NCI-H510A (cell line): Measurements from ENCODE around the gene ECSIT.
A peak's percentile ranks its signal among the peaks of the same experiment; 100 is the strongest.
"Not testable (repeated sequence)": the region's sequence is repeated elsewhere in the genome, so short reads cannot be mapped to it uniquely, and the experiment has no call there.

ENCODE experiments used
- DNase-seq: peaks from one replicate; lab custom pipeline; 2025; lab: John Stamatoyannopoulos, UW

ECSIT gene

GRCh38 chr19:11528551-11529341 is at the start of gene ECSIT:
Gene ECSIT, minus strand, starts transcription at chr19:11529134. Its CDS starts 9,964 bp downstream, at chr19:11519170.
- peak; percentile 97 for DNase-seq

- no peak for DNase-seq
Measured at GRCh38 chr19:11577451-11578257, 48.7 kb upstream of the ECSIT start, which contains the start of gene ACP5. Gene ACP5, minus strand, starts transcription at chr19:11577645. Its CDS starts 328 bp downstream, at chr19:11577317.

GRCh38 chr19:11576227-11576626 is 47.3 kb upstream of the ECSIT start:
- DNase-seq, result no peak

- no peak for DNase-seq
Measured at GRCh38 chr19:11574689-11575088, 45.8 kb upstream of the ECSIT start.

GRCh38 chr19:11573763-11574162 is 44.8 kb upstream of the ECSIT start:
- not testable (repeated sequence) for DNase-seq

GRCh38 chr19:11573354-11573753 is 44.4 kb upstream of the ECSIT start:
- not testable (repeated sequence) for DNase-seq

- DNase-seq, result no peak
Measured at GRCh38 chr19:11570039-11570462, 41.1 kb upstream of the ECSIT start.

- DNase-seq, result no peak
Measured at GRCh38 chr19:11566164-11566563, 37.2 kb upstream of the ECSIT start.

- DNase-seq, result not testable (repeated sequence)
Measured at GRCh38 chr19:11565649-11565980, 36.7 kb upstream of the ECSIT start.

- not testable (repeated sequence) for DNase-seq
Measured at GRCh38 chr19:11564082-11564807, 35.3 kb upstream of the ECSIT start.

GRCh38 chr19:11563532-11563931 is 34.6 kb upstream of the ECSIT start:
- DNase-seq, result no peak

- DNase-seq, result peak; percentile 27
Measured at GRCh38 chr19:11560404-11561051, 31.6 kb upstream of the ECSIT start.

- peak; percentile 96 for DNase-seq
Measured at GRCh38 chr19:11558881-11559828, 30.2 kb upstream of the ECSIT start, which contains the start of gene ELOF1. Gene ELOF1, minus strand, starts transcription at chr19:11559230. Its CDS starts 4,883 bp downstream, at chr19:11554347.

GRCh38 chr19:11556634-11557420 is 27.9 kb upstream of the ECSIT start:
- DNase-seq, result no peak

- no peak for DNase-seq
Measured at GRCh38 chr19:11555246-11555645, 26.3 kb upstream of the ECSIT start.

GRCh38 chr19:11554160-11554559 is 25.2 kb upstream of the ECSIT start:
- DNase-seq, result no peak

- no peak for DNase-seq
Measured at GRCh38 chr19:11552666-11553372, 23.9 kb upstream of the ECSIT start.

- DNase-seq, result no peak
Measured at GRCh38 chr19:11551603-11552235, 22.8 kb upstream of the ECSIT start.

GRCh38 chr19:11550265-11550664 is 21.3 kb upstream of the ECSIT start:
- no peak for DNase-seq
